H1 (cell line): Measurements from ENCODE around the gene HFM1. TPM values are rescaled to one million over a fixed set of nuclear protein-coding genes. Genes with fewer than 3 reads are reported as not detected.

ENCODE experiments used
- ATF2 ChIP-seq: IDR thresholded peaks from 2 replicates; pipeline ENCODE4 v1.6.1; 2012; ENCODE audit warnings: low read length, inconsistent platforms
- ATF3 ChIP-seq: IDR thresholded peaks from 2 replicates; pipeline ENCODE4 v1.6.1; 2011; ENCODE audit warnings: low read depth, mild to moderate bottlenecking, low read length; ENCODE audit not compliant: insufficient read depth
- CHD1 ChIP-seq: IDR thresholded peaks from 2 replicates; pipeline ENCODE4 v1.6.1; 2012; ENCODE audit warnings: low read depth, low read length, improper control_type of control experiment
- CHD2 ChIP-seq: IDR thresholded peaks from 2 replicates; pipeline ENCODE4 v1.6.1; 2012; ENCODE audit warnings: low read length, improper control_type of control experiment
- CHD7 ChIP-seq: fragments of 300-600 bp; sonication (generic); IDR thresholded peaks from 2 replicates; pipeline ENCODE4 v1.7.1; 2012; ENCODE audit warnings: low read length, moderate library complexity, mild to moderate bottlenecking, inconsistent platforms; ENCODE audit not compliant: insufficient replicate concordance
- FOSL1 ChIP-seq: IDR thresholded peaks from 2 replicates; pipeline ENCODE4 v1.6.1; 2011; ENCODE audit warnings: mild to moderate bottlenecking, low read depth, low read length, moderate library complexity; ENCODE audit not compliant: insufficient read depth
- GABPA ChIP-seq: IDR thresholded peaks from 2 replicates; pipeline ENCODE4 v1.6.1; 2011; ENCODE audit warnings: mild to moderate bottlenecking, low read length, moderate library complexity, borderline replicate concordance; ENCODE audit not compliant: insufficient read depth
- SIRT6 ChIP-seq: IDR thresholded peaks from one replicate; pipeline ENCODE4 v1.7.1; 2012; ENCODE audit warnings: low read length, inconsistent platforms
- SIX5 ChIP-seq: IDR thresholded peaks from 2 replicates; pipeline ENCODE4 v1.6.1; 2011; ENCODE audit warnings: mild to moderate bottlenecking, low read depth, low read length
- ZNF274 ChIP-seq: IDR thresholded peaks from 2 replicates; pipeline ENCODE4 v1.7.0; 2012; ENCODE audit warnings: low read length, borderline replicate concordance; ENCODE audit errors: extremely low read depth
- polyA plus RNA-seq, 7 experiments: library from polyadenylated mRNA; depleted of rRNA in 3 of 7; stranded (reverse) in 5 of 7; unstranded in 2 of 7; fragments of >200 nt in 5 of 7; fragments of 200-250 nt in 2 of 7; gene quantifications; 1 replicate in 5 of 7; 2 replicates in 1 of 7; 4 replicates in 1 of 7; pipeline versions ENCODE4 v1.2.1 to v1.2.3, GENCODE V29; 2011 to 2013; ENCODE audit warnings: missing spikeins in 2 of 7, mixed read lengths in 2 of 7
- total RNA-seq: library from RNA; stranded (reverse); fragmentation: NEBNext Ultra II Directional; extraction: Animal tissue kit (Norgen Biotek cat#: 25700); gene quantifications from 2 replicates; pipeline ENCODE4 v1.2.1, GENCODE V29; 2021

The HFM1 gene
- total and polyA plus RNA-seq, 2 of the 8 experiments (the other 6 are each of a cell fraction or from before 2014, with no cell fraction given): 0.23 to 1.2 TPM

GRCh38 chr1:91381844-91382243, 22.8 kb downstream of the HFM1 start (continued):
- no peak for TF ChIP-seq CHD7
- no peak for TF ChIP-seq SIX5
- no peak for TF ChIP-seq ZNF274
- no peak for TF ChIP-seq SIRT6
- no peak for TF ChIP-seq CHD1
- TF ChIP-seq GABPA: no peak
- no peak for TF ChIP-seq CHD2
- no peak for TF ChIP-seq ATF2
- no peak for TF ChIP-seq FOSL1
- no peak for TF ChIP-seq ATF3
